K562 (cell line): ENCODE results near the gene SMG7. TPM values are rescaled to one million over a fixed set of nuclear protein-coding genes. Genes with fewer than 3 reads are reported as not detected.

Source experiments
- ATAC-seq: fragments of 200-7000 bp; cut with Tn5 transposase; 3 replicates; pipeline ENCODE4 v1.9.1; 2020; ENCODE audit warnings: moderate library complexity
- BruUV-seq: library from RNA; stranded (reverse); fragments of 400-500 nt; replicated peaks from 2 replicates; lab custom pipeline; 2021; lab: Mats Ljungman, UMichigan
- CTCF ChIA-PET: fragments of 300-600 bp; formaldehyde crosslinking; extraction: SDS; loops from one replicate; lab custom pipeline; 2021; ENCODE audit warnings: low intra/inter-chr PET ratio; lab: Yijun Ruan, JAX
- POLR2A ChIA-PET: fragments of 300-600, 350-650 bp; sonication (Branson Sonifier 250); formaldehyde crosslinking; extraction: SDS; loops from one replicate; lab custom pipeline; 2021; ENCODE audit warnings: antibody characterized with exemption, inconsistent platforms; lab: Yijun Ruan, JAX
- DNase-seq, 4 experiments: peaks; one replicate each; pipeline versions ENCODE4 v3.0.0 to v3.0.0-alpha.2; 2011 to 2018; ENCODE audit warnings: low spot score in 3 of 4, mixed read lengths in 3 of 4; ENCODE audit errors: extremely low read depth in 1 of 4
- FAIRE-seq: peaks from 2 replicates; lab custom pipeline; 2011; peaks lifted over from hg19 to GRCh38; lab: Jason Lieb, UNC
- H2AFZ ChIP-seq: 2 replicates; pipeline ENCODE4 v1.6.0; 2011; ENCODE audit warnings: low read depth, low read length, control low read depth, inconsistent platforms
- H3K27ac ChIP-seq: fragments of 200-600 bp; 3 replicates; pipeline ENCODE4 v1.8.0; 2011; ENCODE audit warnings: low read depth, mild to moderate bottlenecking, control low read depth, inconsistent platforms, low read length, moderate library complexity, mixed read lengths; ENCODE audit errors: extremely low read depth
- H3K27me3 ChIP-seq, 2 experiments: fragments of 300-600 bp in 1 of 2; 2 replicates in 1 of 2; 3 replicates in 1 of 2; pipeline versions ENCODE4 v1.6.0 to v1.8.0; 2011; ENCODE audit warnings: inconsistent platforms in 2 of 2, low read length in 2 of 2, mild to moderate bottlenecking in 1 of 2, mixed read lengths in 1 of 2, moderate library complexity in 1 of 2; ENCODE audit not compliant: control insufficient read depth in 2 of 2, insufficient read depth in 2 of 2
- H3K36me3 ChIP-seq: fragments of 300-600 bp; 3 replicates; pipeline ENCODE4 v1.8.0; 2011; ENCODE audit warnings: mild to moderate bottlenecking, low read length, inconsistent platforms; ENCODE audit not compliant: control insufficient read depth, insufficient read depth
- H3K4me1 ChIP-seq, 2 experiments: fragments of 200-600 bp in 1 of 2; replicated peaks in 1 of 2; 2 replicates in 1 of 2; 3 replicates in 1 of 2; pipeline versions ENCODE4 v1.5.1 to v1.8.0; 2011; ENCODE audit warnings: inconsistent platforms in 2 of 2, low read length in 2 of 2, mild to moderate bottlenecking in 1 of 2, mixed read lengths in 1 of 2, moderate library complexity in 1 of 2; ENCODE audit not compliant: control insufficient read depth in 2 of 2, insufficient read depth in 2 of 2
- H3K4me2 ChIP-seq: 2 replicates; pipeline ENCODE4 v1.6.1; 2011; ENCODE audit warnings: low read length, control low read depth, inconsistent platforms, mixed read lengths; ENCODE audit not compliant: insufficient read depth
- H3K4me3 ChIP-seq: fragments of 200-600 bp; sonication (generic), shearing (Covaris generic); 2 replicates; pipeline ENCODE4 v1.5.1; 2016; ENCODE audit warnings: control low read depth, inconsistent platforms
- H3K79me2 ChIP-seq: fragments of 200-600 bp; 3 replicates; pipeline ENCODE4 v1.8.0; 2011; ENCODE audit warnings: low read length, inconsistent platforms; ENCODE audit not compliant: control insufficient read depth, insufficient read depth
- H3K9ac ChIP-seq, 2 experiments: 2 replicates each; pipeline versions ENCODE4 v1.6.0 to v1.6.1; 2011; ENCODE audit warnings: low read depth in 2 of 2, low read length in 2 of 2, control low read depth in 1 of 2, inconsistent platforms in 1 of 2, mild to moderate bottlenecking in 1 of 2, mixed read lengths in 1 of 2; ENCODE audit not compliant: insufficient read depth in 1 of 2
- H3K9me1 ChIP-seq: one replicate; pipeline ENCODE4 v1.6.0; 2011; ENCODE audit warnings: inconsistent platforms, mild to moderate bottlenecking, low read length, moderate library complexity; ENCODE audit not compliant: control insufficient read depth, insufficient read depth
- H3K9me3 ChIP-seq: replicated peaks from 2 replicates; pipeline ENCODE4 v1.5.1; 2011; ENCODE audit warnings: low read depth, low read length, inconsistent platforms; ENCODE audit not compliant: control insufficient read depth, insufficient read depth
- H4K20me1 ChIP-seq: replicated peaks from 2 replicates; pipeline ENCODE4 v1.6.1; 2011; ENCODE audit warnings: low read length, inconsistent platforms, mixed read lengths; ENCODE audit not compliant: control insufficient read depth, insufficient read depth
- CBFB ChIP-seq: sonication (generic); formaldehyde crosslinking; IDR thresholded peaks from 2 replicates; pipeline ENCODE4 v1.4.0; 2020; ENCODE audit warnings: mild to moderate bottlenecking, missing genetic modification reagents
- GTF2A2 ChIP-seq: IDR thresholded peaks from 2 replicates; pipeline ENCODE4 v1.6.1; 2016; ENCODE audit warnings: mild to moderate bottlenecking, missing genetic modification characterization, missing compliant biosample characterization
- RBM34 ChIP-seq: fragments of 200-400 bp; formaldehyde crosslinking; IDR thresholded peaks from 2 replicates; pipeline ENCODE4 v1.6.1; 2018; ENCODE audit warnings: low read length, borderline replicate concordance; ENCODE audit not compliant: insufficient read depth
- RBM39 ChIP-seq: fragments of 200-400 bp; formaldehyde crosslinking; optimal IDR thresholded peaks from 2 replicates; pipeline ENCODE3; 2018; ENCODE audit warnings: low read depth, low read length
- ZFX ChIP-seq: sonication (generic); formaldehyde crosslinking; IDR thresholded peaks from 2 replicates; pipeline ENCODE4 v1.8.0; 2022; ENCODE audit warnings: mild to moderate bottlenecking, missing genetic modification reagents, moderate library complexity
- ZNF133 ChIP-seq: fragments of 250-450 bp; sonication (Bioruptor Pico); IDR thresholded peaks from 2 replicates; pipeline ENCODE4 v1.4.0; 2020; ENCODE audit warnings: mild to moderate bottlenecking
- ZNF23 ChIP-seq: fragments of 250-450 bp; sonication (Bioruptor Pico); IDR thresholded peaks from 2 replicates; pipeline ENCODE4 v1.4.0; 2020; ENCODE audit warnings: mild to moderate bottlenecking
- ZNF780A ChIP-seq: fragments of 250-450 bp; sonication (Bioruptor Pico); IDR thresholded peaks from 2 replicates; pipeline ENCODE4 v1.5.0; 2021; ENCODE audit warnings: mild to moderate bottlenecking
- WGBS: fragments of 100-300 bp; shearing (Covaris generic); methylation state at CpG from one replicate; pipeline ENCODE4 v1.1.6; 2016; ENCODE audit warnings: low coverage, mixed read lengths; ENCODE audit not compliant: insufficient coverage; ENCODE audit errors: missing lambda C conversion rate; 5-methylcytosine and 5-hydroxymethylcytosine counted together
- in situ Hi-C: fragments of 300-500 bp; cut with MboI; formaldehyde crosslinking; loops from 4 replicates; pipeline ENCODE4 v1.15.0; 2018; ENCODE audit warnings: inconsistent platforms, mixed read lengths
- intact Hi-C: fragments of 100-400 bp; cut with micrococcal nuclease; formaldehyde crosslinking; loops from 2 replicates; pipeline ENCODE4 v1.14.2; 2022
- polyA plus RNA-seq, 8 experiments: library from polyadenylated mRNA; depleted of rRNA in 4 of 8; stranded (reverse) in 5 of 8; unstranded in 3 of 8; fragments of >200 nt; fragmentation: Nextera tagmentation in 2 of 8; fragmentation: Illumina TruSeq in 1 of 8; extraction: Ambion mirVana in 2 of 8; extraction: Trizol in 1 of 8; gene quantifications; 2 replicates each; pipeline versions ENCODE4 v1.2.1 to v1.2.3, GENCODE V29; 2011 to 2014; ENCODE audit warnings: inconsistent platforms in 1 of 8, missing spikeins in 1 of 8
- total RNA-seq, 7 experiments: library from RNA; depleted of rRNA in 6 of 7; stranded (reverse); fragments of >200 nt in 6 of 7; fragmentation: Illumina TruSeq in 2 of 7; extraction: Trizol in 2 of 7; gene quantifications; 2 replicates each; pipeline versions ENCODE4 v1.2.1 to v1.2.3, GENCODE V29; 2011 to 2021; ENCODE audit warnings: low replicate concordance in 1 of 7
- TF ChIP-seq, protein P1 (sequence below): fragments of 250-450 bp; sonication (Bioruptor Pico); IDR thresholded peaks from 2 replicates; pipeline ENCODE4 v1.6.1; 2021; ENCODE audit warnings: mild to moderate bottlenecking

Gene SMG7
- total and polyA plus RNA-seq, 9 of the 15 experiments (the other 6 are each of a cell fraction or from before 2014, with no cell fraction given) = 12.4 to 74.6 (median 29.0) TPM

- TF ChIP-seq, protein P1, sequence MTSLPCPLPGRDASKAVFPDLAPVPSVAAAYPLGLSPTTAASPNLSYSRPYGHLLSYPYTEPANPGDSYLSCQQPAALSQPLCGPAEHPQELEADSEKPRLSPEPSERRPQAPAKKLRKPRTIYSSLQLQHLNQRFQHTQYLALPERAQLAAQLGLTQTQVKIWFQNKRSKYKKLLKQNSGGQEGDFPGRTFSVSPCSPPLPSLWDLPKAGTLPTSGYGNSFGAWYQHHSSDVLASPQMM (CRISPR knock-in tag) = no peak
- TF ChIP-seq ZNF780A (no peak), RBM39 (no peak), CBFB (no peak), ZNF133 (CRISPR knock-in tag) (no peak), ZNF23 (no peak), ZFX (CRISPR knock-in tag) (no peak)
- TF ChIP-seq, all 486 proteins: peak for 0
Measured at GRCh38 chr1:183512450-183512849, 40.2 kb downstream of the SMG7 start (continued).

- no peak overlapping the region for H3K27ac ChIP-seq
- ATAC-seq (no peak), FAIRE-seq (no peak), DNase-seq (no peak)
- in situ Hi-C loops (no loop called here), intact Hi-C loops (no loop called here)
- H3K4me1 ChIP-seq = no peaks in the 10 kb centered on the region
- no peak overlapping the region for H3K4me2 ChIP-seq
- TF ChIP-seq GTF2A2 (tag) (no peak), RBM34 (no peak)
- H3K9me1 ChIP-seq = no peaks in the 10 kb centered on the region
- H3K9ac ChIP-seq = no peak overlapping the region
- POLR2A ChIA-PET = interaction anchor here (1.2 to 1.3 kb wide), 3 partner anchors 8 to 36 kb away, joined by 3 to 4 read pairs (median 3); no protein-coding TSS in a partner anchor
- H2AFZ ChIP-seq = no peak overlapping the region
- H4K20me1 ChIP-seq = no peaks in the 10 kb centered on the region
- 87% methylated on average over 1 of the region's 1 CpG for WGBS
- peaks cover 49% of the 10 kb centered on the region for H3K36me3 ChIP-seq
- BruUV-seq = no TSS peak
- H3K27me3 ChIP-seq = no peaks in the 10 kb centered on the region
- peaks cover 33% of the 10 kb centered on the region for H3K79me2 ChIP-seq
- no peaks in the 10 kb centered on the region for H3K9me3 ChIP-seq
- CTCF ChIA-PET = no interaction called here
- H3K4me3 ChIP-seq = no peak overlapping the region
Measured at GRCh38 chr1:183514235-183514634, 41.9 kb downstream of the SMG7 start.
